ENCODE results near the gene SH2D1A.
"Not testable (repeated sequence)": the region's sequence is repeated elsewhere in the genome, so short reads cannot be mapped to it uniquely, and the experiment has no call there.

Gene SH2D1A

DNA sequence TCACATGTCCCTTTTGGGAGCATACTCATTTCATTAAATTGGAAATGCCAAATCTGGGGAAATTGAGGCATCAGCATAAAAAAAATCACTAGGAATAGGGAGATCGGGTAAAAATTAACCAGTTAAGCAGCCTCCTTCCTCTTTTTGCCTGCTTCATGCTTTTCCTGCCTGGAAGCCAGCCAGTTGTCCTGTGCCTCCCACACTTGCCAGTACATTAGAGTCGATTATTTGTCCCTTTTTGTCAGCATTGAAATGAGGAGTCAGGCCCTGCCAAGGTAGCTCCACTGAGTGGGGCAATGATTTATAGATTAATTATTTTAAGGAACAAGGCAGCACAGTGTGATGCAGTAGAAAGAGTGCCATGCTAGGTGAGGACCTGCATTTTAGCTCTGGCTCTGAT is 55.3 kb downstream of the SH2D1A start:
- Histone ChIP-seq H3K27ac (ENCODE audit: low read length) (no peak overlapping the region), H3K9me3 (ENCODE audit: control insufficient read depth in 1 of 2, low read length in 2 of 2) (no peaks in the 10 kb centered on the region), H3K4me3 (ENCODE audit: low read depth in 1 of 2, low read length in 2 of 2) (no peak overlapping the region)

DNA sequence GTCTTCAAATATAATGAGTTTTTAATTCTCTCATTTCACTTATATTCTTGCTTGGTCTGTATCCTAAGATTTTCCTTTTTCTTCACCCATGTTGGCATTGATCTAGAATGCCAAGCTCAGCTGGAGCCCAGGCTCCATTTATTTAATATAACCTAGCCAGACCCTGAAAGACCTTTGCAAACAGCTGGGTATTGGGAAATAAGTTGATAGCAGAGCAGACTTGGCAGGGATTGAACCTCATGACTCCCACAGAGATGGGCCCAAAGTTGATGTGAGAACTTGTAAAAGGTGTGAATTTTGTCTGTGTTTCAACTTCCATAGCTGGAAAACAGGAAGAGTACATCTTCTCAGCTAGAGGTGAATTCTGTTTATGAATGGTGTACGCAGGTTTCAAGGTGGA is 59.5 kb downstream of the SH2D1A start:
- no peak overlapping the region for H3K4me3 ChIP-seq (ENCODE audit: low read depth in 1 of 2, low read length in 2 of 2)
- no peaks in the 10 kb centered on the region for H3K27me3 ChIP-seq (ENCODE audit: low read depth, low read length)
- no peaks in the 10 kb centered on the region for H3K9me3 ChIP-seq (ENCODE audit: control insufficient read depth in 1 of 2, low read length in 2 of 2)
- H3K4me1 ChIP-seq (ENCODE audit: control insufficient read depth in 1 of 2, insufficient read depth in 2 of 2, low read length in 2 of 2): no peaks in the 10 kb centered on the region
- H3K36me3 ChIP-seq (ENCODE audit: control insufficient read depth in 1 of 2, insufficient read depth in 2 of 2, low read length in 2 of 2): no peaks in the 10 kb centered on the region
- H3K27ac ChIP-seq (ENCODE audit: low read length): no peak overlapping the region

More for the DNA sequence above, 55.3 kb downstream of the SH2D1A start:
- no peaks in the 10 kb centered on the region for H3K4me1 ChIP-seq (ENCODE audit: control insufficient read depth in 1 of 2, insufficient read depth in 2 of 2, low read length in 2 of 2)
- no peaks in the 10 kb centered on the region for H3K36me3 ChIP-seq (ENCODE audit: control insufficient read depth in 1 of 2, insufficient read depth in 2 of 2, low read length in 2 of 2)
- no peaks in the 10 kb centered on the region for H3K27me3 ChIP-seq (ENCODE audit: low read depth, low read length)

DNA sequence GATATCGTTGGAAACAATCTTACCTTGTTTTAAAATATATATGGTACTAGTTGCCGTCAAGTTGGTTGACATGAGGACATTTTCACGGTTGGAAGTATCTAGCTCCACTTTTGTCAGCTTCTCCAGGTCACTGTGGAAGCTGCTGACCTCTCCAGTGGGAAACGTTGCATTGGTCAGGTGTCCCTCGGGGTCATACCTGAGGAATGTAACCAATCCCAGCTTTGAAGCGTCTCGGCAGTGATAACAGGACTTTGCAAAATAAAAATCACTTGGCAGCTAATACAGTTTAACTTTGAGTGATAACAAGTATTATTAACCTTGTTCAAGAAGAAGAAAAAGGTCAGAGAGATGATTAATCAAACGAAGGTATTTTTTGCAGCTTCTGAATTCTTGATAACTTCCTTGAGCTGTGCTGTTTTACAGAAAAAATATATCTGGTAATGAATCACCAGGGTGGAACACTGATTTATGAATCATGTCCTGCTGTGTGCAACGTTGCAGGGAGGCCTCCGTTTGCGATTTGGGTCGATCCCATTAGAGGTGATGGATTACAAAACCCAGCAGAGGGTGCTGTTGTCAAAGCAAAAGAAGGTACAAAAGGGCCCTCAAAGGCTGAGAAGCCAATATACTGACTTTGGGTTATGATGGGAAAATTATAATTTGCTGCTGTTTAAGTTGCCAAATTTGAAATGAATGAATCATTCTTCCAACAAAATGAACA is 60.1 kb downstream of the SH2D1A start:
- Histone ChIP-seq H3K9me3 (ENCODE audit: control insufficient read depth in 1 of 2, low read length in 2 of 2) (no peaks in the 10 kb centered on the region), H3K36me3 (ENCODE audit: control insufficient read depth in 1 of 2, insufficient read depth in 2 of 2, low read length in 2 of 2) (no peaks in the 10 kb centered on the region), H3K4me3 (ENCODE audit: low read depth in 1 of 2, low read length in 2 of 2) (no peak overlapping the region), H3K27me3 (ENCODE audit: low read depth, low read length) (no peaks in the 10 kb centered on the region), H3K27ac (ENCODE audit: low read length) (no peak overlapping the region), H3K4me1 (ENCODE audit: control insufficient read depth in 1 of 2, insufficient read depth in 2 of 2, low read length in 2 of 2) (no peaks in the 10 kb centered on the region)

DNA sequence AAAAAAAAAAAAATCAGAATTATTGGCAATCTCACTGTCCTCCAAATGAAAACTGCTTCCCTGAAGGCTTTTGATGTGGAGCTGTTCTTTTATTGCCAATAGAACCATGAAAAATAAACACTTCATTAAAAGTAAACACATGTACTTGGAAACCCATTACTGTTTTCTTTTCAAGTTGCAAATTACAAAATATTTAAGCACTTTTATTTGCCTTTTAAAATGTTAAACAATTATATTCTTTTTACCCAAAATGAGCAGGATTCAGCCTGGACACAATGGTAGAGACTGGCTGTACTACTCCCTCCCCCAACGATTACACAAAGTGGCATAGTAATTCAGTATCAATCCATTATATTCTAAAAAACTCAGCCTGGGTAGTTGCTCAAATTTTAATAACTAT is 60.9 kb downstream of the SH2D1A start:
- Histone ChIP-seq H3K4me3 (ENCODE audit: low read depth in 1 of 2, low read length in 2 of 2) (no peak overlapping the region), H3K27me3 (ENCODE audit: low read depth, low read length) (no peaks in the 10 kb centered on the region), H3K4me1 (ENCODE audit: control insufficient read depth in 1 of 2, insufficient read depth in 2 of 2, low read length in 2 of 2) (no peaks in the 10 kb centered on the region), H3K27ac (ENCODE audit: low read length) (no peak overlapping the region), H3K36me3 (ENCODE audit: control insufficient read depth in 1 of 2, insufficient read depth in 2 of 2, low read length in 2 of 2) (no peaks in the 10 kb centered on the region), H3K9me3 (ENCODE audit: control insufficient read depth in 1 of 2, low read length in 2 of 2) (no peaks in the 10 kb centered on the region)

DNA sequence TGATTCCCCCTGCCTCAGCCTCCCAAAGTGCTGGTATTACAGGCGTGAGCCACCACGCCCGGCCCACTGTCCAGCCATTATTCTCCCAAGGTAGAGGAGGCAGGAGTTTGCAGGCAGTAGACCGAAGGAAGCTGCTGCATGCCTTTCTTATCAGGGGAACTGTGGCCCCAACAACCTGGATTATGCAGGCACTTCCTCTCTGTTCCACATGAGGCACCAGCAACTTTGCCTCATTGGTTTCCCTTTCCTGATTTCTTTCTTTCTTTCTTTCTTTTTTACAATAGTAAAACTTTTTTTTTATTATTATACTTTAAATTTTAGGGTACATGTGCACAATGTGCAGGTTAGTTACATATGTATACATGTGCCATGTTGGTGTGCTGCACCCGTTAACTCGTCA is 62.0 kb downstream of the SH2D1A start:
- not testable (repeated sequence) for H3K27me3 ChIP-seq (ENCODE audit: low read depth, low read length); H3K4me3 ChIP-seq (ENCODE audit: low read depth in 1 of 2, low read length in 2 of 2); H3K27ac ChIP-seq (ENCODE audit: low read length); H3K9me3 ChIP-seq (ENCODE audit: control insufficient read depth in 1 of 2, low read length in 2 of 2); H3K36me3 ChIP-seq (ENCODE audit: control insufficient read depth in 1 of 2, insufficient read depth in 2 of 2, low read length in 2 of 2); H3K4me1 ChIP-seq (ENCODE audit: control insufficient read depth in 1 of 2, insufficient read depth in 2 of 2, low read length in 2 of 2)

DNA sequence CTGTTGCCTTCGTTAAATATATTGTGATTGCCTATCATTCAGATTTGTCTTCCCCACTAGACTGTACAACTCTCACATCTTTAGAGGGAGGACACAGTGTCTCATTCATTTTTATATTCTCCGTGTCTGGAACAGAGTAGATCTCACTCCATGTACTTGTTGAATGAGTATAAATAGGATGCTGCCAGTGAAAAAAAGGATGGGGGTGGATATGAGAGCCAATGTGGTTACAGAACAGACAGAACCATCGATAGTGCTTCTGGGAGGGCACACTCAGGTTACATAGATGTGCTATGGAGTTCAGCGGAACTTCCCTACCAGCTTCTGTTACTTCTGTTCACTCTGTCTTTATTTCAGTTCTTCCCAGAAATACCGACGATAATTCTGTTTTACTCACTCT is 66.9 kb downstream of the SH2D1A start:
- Histone ChIP-seq H3K27ac (ENCODE audit: low read length) (no peak overlapping the region), H3K9me3 (ENCODE audit: control insufficient read depth in 1 of 2, low read length in 2 of 2) (no peaks in the 10 kb centered on the region), H3K36me3 (ENCODE audit: control insufficient read depth in 1 of 2, insufficient read depth in 2 of 2, low read length in 2 of 2) (no peaks in the 10 kb centered on the region)

DNA sequence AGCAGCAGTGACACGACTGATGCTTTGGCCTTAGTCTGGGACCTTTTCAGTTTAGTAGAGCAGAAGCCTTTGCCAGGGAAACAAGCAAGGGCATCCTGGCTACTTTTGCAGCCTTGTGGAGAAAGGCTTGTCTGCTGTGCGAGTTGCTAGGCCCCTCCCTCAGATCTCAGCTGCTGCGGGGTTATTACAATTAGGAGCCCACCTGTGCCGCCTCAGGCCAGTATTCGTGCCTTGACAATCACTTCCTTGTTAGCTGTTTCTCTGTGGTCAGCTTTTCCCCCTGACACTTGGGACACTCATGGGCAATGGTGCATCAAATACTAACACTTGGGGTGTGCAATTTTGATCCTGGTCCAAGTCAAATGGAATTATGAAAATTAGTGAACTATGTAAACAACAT is 67.9 kb downstream of the SH2D1A start:
- Histone ChIP-seq H3K27me3 (ENCODE audit: low read depth, low read length) (no peaks in the 10 kb centered on the region), H3K36me3 (ENCODE audit: control insufficient read depth in 1 of 2, insufficient read depth in 2 of 2, low read length in 2 of 2) (no peaks in the 10 kb centered on the region), H3K27ac (ENCODE audit: low read length) (no peak overlapping the region), H3K9me3 (ENCODE audit: control insufficient read depth in 1 of 2, low read length in 2 of 2) (no peaks in the 10 kb centered on the region), H3K4me3 (ENCODE audit: low read depth in 1 of 2, low read length in 2 of 2) (no peak overlapping the region), H3K4me1 (ENCODE audit: control insufficient read depth in 1 of 2, insufficient read depth in 2 of 2, low read length in 2 of 2) (no peaks in the 10 kb centered on the region)

More for the DNA sequence above, 66.9 kb downstream of the SH2D1A start:
- H3K4me3 ChIP-seq (ENCODE audit: low read depth in 1 of 2, low read length in 2 of 2): no peak overlapping the region
- no peaks in the 10 kb centered on the region for H3K4me1 ChIP-seq (ENCODE audit: control insufficient read depth in 1 of 2, insufficient read depth in 2 of 2, low read length in 2 of 2)
- H3K27me3 ChIP-seq (ENCODE audit: low read depth, low read length): no peaks in the 10 kb centered on the region

DNA sequence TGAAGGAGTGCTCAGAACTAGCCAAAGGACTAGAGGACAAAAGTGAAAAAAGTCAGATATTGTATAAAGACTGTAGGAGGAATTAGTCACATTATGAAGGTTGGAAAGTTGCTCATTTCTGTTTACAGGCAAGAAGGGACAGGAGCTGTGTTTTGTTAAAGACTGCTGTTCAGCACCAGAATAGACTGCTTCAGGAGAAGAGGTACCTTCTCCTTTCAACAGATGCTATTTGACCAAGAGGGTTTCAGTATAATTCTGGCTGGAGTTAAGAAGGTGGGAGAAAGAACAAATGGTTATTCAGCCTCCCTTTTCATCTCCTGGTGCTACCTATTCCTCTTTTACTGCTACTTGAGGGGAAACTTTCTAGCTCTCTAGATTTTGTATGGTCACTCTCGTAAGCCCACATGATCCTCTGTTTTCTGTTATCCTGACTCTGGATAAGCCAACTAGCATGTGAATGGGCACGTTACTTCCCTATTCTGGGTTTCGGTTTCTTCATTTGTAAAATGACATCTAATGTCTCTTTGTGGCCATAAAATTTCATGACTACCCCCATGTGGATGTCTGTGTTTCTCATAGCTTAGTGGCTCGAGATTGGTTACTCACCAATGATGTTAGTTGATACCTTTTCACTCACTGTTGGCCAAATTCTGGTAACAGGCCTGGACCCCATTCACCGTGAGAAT is 68.9 kb downstream of the SH2D1A start:
- no peaks in the 10 kb centered on the region for H3K9me3 ChIP-seq (ENCODE audit: control insufficient read depth in 1 of 2, low read length in 2 of 2)
- no peaks in the 10 kb centered on the region for H3K27me3 ChIP-seq (ENCODE audit: low read depth, low read length)
- H3K4me1 ChIP-seq (ENCODE audit: control insufficient read depth in 1 of 2, insufficient read depth in 2 of 2, low read length in 2 of 2): no peaks in the 10 kb centered on the region
- no peaks in the 10 kb centered on the region for H3K36me3 ChIP-seq (ENCODE audit: control insufficient read depth in 1 of 2, insufficient read depth in 2 of 2, low read length in 2 of 2)
- H3K4me3 ChIP-seq (ENCODE audit: low read depth in 1 of 2, low read length in 2 of 2): no peak overlapping the region
- no peak overlapping the region for H3K27ac ChIP-seq (ENCODE audit: low read length)

DNA sequence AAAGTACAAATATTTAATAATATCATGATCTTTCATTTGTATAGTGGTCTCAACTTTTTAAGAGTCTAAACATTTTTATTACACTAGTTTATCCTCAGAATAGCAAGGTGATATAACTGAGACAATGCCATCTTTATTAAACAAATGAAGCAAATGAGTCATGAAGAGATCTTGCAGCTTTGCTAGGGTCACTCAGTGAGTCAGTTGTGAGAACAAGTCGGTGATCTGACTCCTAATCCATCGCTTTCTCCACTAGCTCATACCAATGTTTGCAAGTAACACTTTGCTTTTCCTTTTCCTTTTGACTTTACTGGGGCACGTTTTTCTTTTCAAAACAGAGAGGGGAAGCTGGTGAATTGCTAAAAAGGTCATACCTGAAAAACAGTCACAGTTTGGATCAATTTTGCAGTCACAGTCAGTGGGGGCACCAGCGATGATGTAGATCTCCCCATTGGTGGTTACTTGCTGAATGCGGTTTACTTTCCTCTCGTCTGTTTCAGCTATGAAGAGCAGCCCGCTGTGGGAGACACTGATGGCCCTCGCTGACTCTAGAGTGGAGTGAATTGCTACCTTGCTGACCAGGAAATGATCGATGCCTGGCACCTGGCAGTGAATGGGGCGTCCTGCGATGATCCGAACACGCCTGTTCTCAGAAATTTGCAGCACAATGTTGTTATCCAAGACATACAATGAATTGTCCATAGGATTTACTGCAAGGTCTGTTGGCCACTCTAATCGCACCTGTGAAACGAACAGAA is 75.7 kb downstream of the SH2D1A start:
- Histone ChIP-seq H3K27me3 (ENCODE audit: low read depth, low read length) (no peaks in the 10 kb centered on the region), H3K27ac (ENCODE audit: low read length) (no peak overlapping the region), H3K9me3 (ENCODE audit: control insufficient read depth in 1 of 2, low read length in 2 of 2) (no peaks in the 10 kb centered on the region), H3K4me3 (ENCODE audit: low read depth in 1 of 2, low read length in 2 of 2) (no peak overlapping the region), H3K36me3 (ENCODE audit: control insufficient read depth in 1 of 2, insufficient read depth in 2 of 2, low read length in 2 of 2) (no peaks in the 10 kb centered on the region), H3K4me1 (ENCODE audit: control insufficient read depth in 1 of 2, insufficient read depth in 2 of 2, low read length in 2 of 2) (no peaks in the 10 kb centered on the region)
